PC-9 (cell line): ENCODE data around the gene GPR137B. TPM values are rescaled to one million over a fixed set of nuclear protein-coding genes. Genes with fewer than 3 reads are reported as not detected.
A peak's percentile ranks its signal among the peaks of the same experiment; 100 is the strongest.

Source experiments
- BruUV-seq: library from RNA; stranded (reverse); fragments of 400-500 nt; replicated peaks from 2 replicates; lab custom pipeline; 2021; lab: Mats Ljungman, UMichigan
- CTCF ChIA-PET: fragments of 300-600 bp; sonication (Branson Sonifier 250); formaldehyde crosslinking; loops from one replicate; lab custom pipeline; 2022; ENCODE audit warnings: antibody characterized with exemption; lab: Charles Lee
- POLR2A ChIA-PET: fragments of 300-600 bp; sonication (Branson Sonifier 250); formaldehyde crosslinking; loops from one replicate; lab custom pipeline; 2022; ENCODE audit warnings: antibody characterized with exemption; ENCODE audit not compliant: unreplicated experiment; lab: Charles Lee
- DNase-seq, 2 experiments: peaks; one replicate each; pipeline versions ENCODE4 v3.0.0 to v3.0.0-alpha.2; 2015 to 2022; ENCODE audit warnings: mixed read lengths in 1 of 2
- H2AFZ ChIP-seq: fragments of 200-600 bp; sonication (generic); 2 replicates; pipeline ENCODE4 v1.8.1; 2017; ENCODE audit warnings: antibody characterized with exemption
- H3F3A ChIP-seq: fragments of 200-600 bp; sonication (generic); 2 replicates; pipeline ENCODE4 v1.8.1; 2017; ENCODE audit warnings: antibody characterized with exemption, mild to moderate bottlenecking, low read depth; ENCODE audit not compliant: insufficient read depth
- H3K27ac ChIP-seq: fragments of 200-600 bp; sonication (generic); 2 replicates; pipeline ENCODE4 v1.6.1; 2016; ENCODE audit warnings: mixed run types
- H3K27me3 ChIP-seq: fragments of 200-600 bp; sonication (generic); 2 replicates; pipeline ENCODE4 v1.6.1; 2016; ENCODE audit warnings: low read depth, mixed run types; ENCODE audit not compliant: insufficient read depth
- H3K36me3 ChIP-seq: fragments of 200-600 bp; sonication (generic); 2 replicates; pipeline ENCODE4 v1.6.1; 2016; ENCODE audit warnings: low read depth, mixed run types
- H3K4me1 ChIP-seq: fragments of 200-600 bp; sonication (generic); replicated peaks from 2 replicates; pipeline ENCODE4 v1.6.1; 2016; ENCODE audit warnings: mixed run types; ENCODE audit not compliant: insufficient read depth
- H3K4me2 ChIP-seq: fragments of 200-600 bp; sonication (generic); 2 replicates; pipeline ENCODE4 v1.6.1; 2017; ENCODE audit warnings: mixed run types
- H3K4me3 ChIP-seq: fragments of 200-600 bp; sonication (generic); 2 replicates; pipeline ENCODE4 v1.6.1; 2016; ENCODE audit warnings: mixed run types
- H3K79me2 ChIP-seq: fragments of 200-600 bp; sonication (generic); 2 replicates; pipeline ENCODE4 v1.6.1; 2017; ENCODE audit warnings: low read depth, mixed run types
- H3K9me2 ChIP-seq: fragments of 200-600 bp; sonication (generic); 2 replicates; pipeline ENCODE4 v1.8.1; 2017; ENCODE audit warnings: mild to moderate bottlenecking; ENCODE audit not compliant: insufficient read depth
- H3K9me3 ChIP-seq: fragments of 200-600 bp; sonication (generic); 2 replicates; pipeline ENCODE4 v1.8.1; 2016; ENCODE audit warnings: low read depth; ENCODE audit not compliant: insufficient read depth
- H4K20me1 ChIP-seq: fragments of 200-600 bp; sonication (generic); 2 replicates; pipeline ENCODE4 v1.8.1; 2017; ENCODE audit not compliant: insufficient read depth
- CTCF ChIP-seq: fragments of 200-600 bp; sonication (generic); conservative IDR thresholded peaks from 2 replicates; pipeline ENCODE4 v1.6.1; 2017; ENCODE audit warnings: mixed run types, antibody characterized with exemption, mild to moderate bottlenecking, moderate library complexity
- EZH2 ChIP-seq: fragments of 200-600 bp; sonication (generic); IDR thresholded peaks from 2 replicates; pipeline ENCODE4 v1.8.0; 2017; ENCODE audit warnings: antibody characterized with exemption, low read depth
- intact Hi-C: fragments of 100-400 bp; cut with micrococcal nuclease; formaldehyde crosslinking; loops from one replicate; pipeline ENCODE4 v1.10.0; 2022; ENCODE audit not compliant: unreplicated experiment
- total RNA-seq: library from RNA; stranded (reverse); gene quantifications from 2 replicates; pipeline ENCODE4 v1.2.3, GENCODE V29; 2021

The GPR137B gene
- total RNA-seq, 1 experiment from 2014 or later, result not detected

- no peaks in the 10 kb centered on the region for H3K36me3 ChIP-seq
- peak in 1 of 2 experiments; percentile 42 for DNase-seq
- no TSS peak for BruUV-seq
- no peak overlapping the region for H3K4me2 ChIP-seq
- peaks cover 11% of the 10 kb centered on the region; the same call in 1 of the 2 replicates for H3K27me3 ChIP-seq
- H2AFZ ChIP-seq, result no peak overlapping the region
- TF ChIP-seq EZH2 (no peak), CTCF (no peak; the same call in 1 of the 2 replicates)
- no peaks in the 10 kb centered on the region for H3K9me2 ChIP-seq
- 0 out of 2 replicates have a peak, but pooled peaks cover 4% of the 10 kb centered on the region for H3K4me1 ChIP-seq
- no peaks in the 10 kb centered on the region for H3K9me3 ChIP-seq
- POLR2A ChIA-PET, result no interaction called here
- CTCF ChIA-PET, result no interaction called here
- H4K20me1 ChIP-seq, result no peaks in the 10 kb centered on the region
- no peak overlapping the region for H3K27ac ChIP-seq
- intact Hi-C loops, result no loop called here
- no peak overlapping the region for H3K4me3 ChIP-seq
- H3F3A ChIP-seq, result no peaks in the 10 kb centered on the region
- H3K79me2 ChIP-seq, result no peaks in the 10 kb centered on the region
Observed at GRCh38 chr1:236168716-236169429, 26.5 kb downstream of the GPR137B start.

GRCh38 chr1:236172041-236172579, 29.8 kb downstream of the GPR137B start:
- intact Hi-C loops, result no loop called here
- ChIA-PET POLR2A (no interaction called here), CTCF (no interaction called here)
- TF ChIP-seq CTCF (no peak), EZH2 (no peak)
- H3K27ac ChIP-seq, result no peak overlapping the region
- H3K4me2 ChIP-seq, result no peak overlapping the region
- no peaks in the 10 kb centered on the region for H3K36me3 ChIP-seq
- DNase-seq, result no peak
- H3K79me2 ChIP-seq, result no peaks in the 10 kb centered on the region
- H2AFZ ChIP-seq, result no peak overlapping the region
- no peaks in the 10 kb centered on the region for H3F3A ChIP-seq
- no peaks in the 10 kb centered on the region for H3K9me3 ChIP-seq
- peaks cover 35% of the 10 kb centered on the region; the same call in 1 of the 2 replicates for H3K27me3 ChIP-seq
- H3K4me1 ChIP-seq, result 0 out of 2 replicates have a peak, but pooled peaks cover 4% of the 10 kb centered on the region
- no peaks in the 10 kb centered on the region for H3K9me2 ChIP-seq
- no peaks in the 10 kb centered on the region for H4K20me1 ChIP-seq
- no TSS peak for BruUV-seq
- H3K4me3 ChIP-seq, result no peak overlapping the region

GRCh38 chr1:236173174-236173767, 30.9 kb downstream of the GPR137B start:
- Histone ChIP-seq H3K9me2 (no peaks in the 10 kb centered on the region), H3K4me1 (0 out of 2 replicates have a peak, but pooled peaks cover 4% of the 10 kb centered on the region), H3F3A (no peaks in the 10 kb centered on the region), H2AFZ (no peak overlapping the region), H3K27me3 (peaks cover 31% of the 10 kb centered on the region; the same call in 1 of the 2 replicates), H3K9me3 (no peaks in the 10 kb centered on the region), H3K4me3 (no peak overlapping the region), H3K79me2 (no peaks in the 10 kb centered on the region), H4K20me1 (no peaks in the 10 kb centered on the region), H3K4me2 (no peak overlapping the region), H3K36me3 (no peaks in the 10 kb centered on the region), H3K27ac (no peak overlapping the region)
- BruUV-seq, result no TSS peak
- CTCF ChIA-PET, result no interaction called here
- TF ChIP-seq CTCF, result no peak
- no peak for TF ChIP-seq EZH2
- POLR2A ChIA-PET, result no interaction called here
- no peak for DNase-seq
- intact Hi-C loops, result no loop called here
